Suprapubic skin (tissue), 4 donors: ENCODE results near the gene NLN. TPM values are rescaled to one million over a fixed set of nuclear protein-coding genes. Genes with fewer than 3 reads are reported as not detected.
"Not testable (repeated sequence)": the region's sequence is repeated elsewhere in the genome, so short reads cannot be mapped to it uniquely, and the experiment has no call there.

Experiments used
- DNase-seq, 2 donors: peaks; one replicate each; pipeline ENCODE4 v3.0.0-alpha.2; 2019; ENCODE audit warnings: low spot score in 2 of 2
- H3K27ac ChIP-seq: fragments of 200-600 bp; sonication (generic); one replicate; pipeline ENCODE4 v1.5.1; 2019
- H3K27me3 ChIP-seq: fragments of 200-600 bp; sonication (generic); one replicate; pipeline ENCODE4 v1.5.1; 2019
- H3K36me3 ChIP-seq: fragments of 200-600 bp; sonication (generic); one replicate; pipeline ENCODE4 v1.5.1; 2019
- H3K4me1 ChIP-seq: fragments of 200-600 bp; sonication (generic); one replicate; pipeline ENCODE4 v1.5.1; 2019
- H3K4me3 ChIP-seq: fragments of 200-600 bp; sonication (generic); one replicate; pipeline ENCODE4 v1.5.1; 2019; ENCODE audit warnings: mild to moderate bottlenecking
- H3K9me3 ChIP-seq: fragments of 200-600 bp; sonication (generic); one replicate; pipeline ENCODE4 v1.5.1; 2019
- CTCF ChIP-seq, 2 donors: fragments of 200-600 bp in 1 of 2; fragments of 450-650 bp in 1 of 2; sonication (generic) in 1 of 2; IDR thresholded peaks; one replicate each; pipeline ENCODE4 v1.5.1; 2016 to 2019; ENCODE audit warnings: antibody characterized with exemption in 2 of 2, mild to moderate bottlenecking in 1 of 2, moderate library complexity in 1 of 2
- EP300 ChIP-seq: sonication (generic); formaldehyde crosslinking; IDR thresholded peaks from one replicate; pipeline ENCODE4 v1.6.1; 2017; ENCODE audit warnings: antibody characterized with exemption
- POLR2A ChIP-seq, 2 donors: fragments of 450-650 bp; IDR thresholded peaks; one replicate each; pipeline ENCODE4 v1.6.1; 2017; ENCODE audit warnings: antibody characterized with exemption in 2 of 2, mild to moderate bottlenecking in 2 of 2, moderate library complexity in 2 of 2
- POLR2AphosphoS5 ChIP-seq, 3 donors: sonication (generic); formaldehyde crosslinking; IDR thresholded peaks; one replicate each; pipeline ENCODE4 v1.6.1; 2017; ENCODE audit warnings: antibody characterized with exemption in 3 of 3
- WGBS: methylation state at CpG from one replicate; pipeline ENCODE4 v1.1.5; 2018; 5-methylcytosine and 5-hydroxymethylcytosine counted together
- total RNA-seq, 4 donors: library from RNA; depleted of rRNA; stranded (reverse); fragments of >200 nt; gene quantifications; one replicate each; pipeline ENCODE4 v1.1.0, GENCODE V29; 2016

NLN gene
- total RNA-seq, 4 donors from 2014 or later: 6.4 to 17.9 (median 14.0) TPM

- 87% methylated on average over 2 of the region's 2 CpGs for WGBS
- Histone ChIP-seq H3K27ac (no peak overlapping the region), H3K4me3 (no peak overlapping the region), H3K9me3 (no peaks in the 10 kb centered on the region), H3K27me3 (no peaks in the 10 kb centered on the region), H3K36me3 (no peaks in the 10 kb centered on the region), H3K4me1 (no peaks in the 10 kb centered on the region)
- TF ChIP-seq POLR2A (IDR thresholded peaks at IDR 0.05) (no peak), EP300 (no peak), POLR2AphosphoS5 (IDR thresholded peaks at IDR 0.05) (no peak), CTCF (IDR thresholded peaks at IDR 0.05) (no peak)
- no peak for DNase-seq
These were observed 113.2 kb downstream of the NLN start for GRCh38 chr5:65835191-65835590.

GRCh38 chr5:65837139-65837538, 115.1 kb downstream of the NLN start:
- no peak for DNase-seq
- TF ChIP-seq EP300 (no peak), CTCF (IDR thresholded peaks at IDR 0.05) (no peak), POLR2AphosphoS5 (IDR thresholded peaks at IDR 0.05) (no peak), POLR2A (IDR thresholded peaks at IDR 0.05) (no peak)
- no peaks in the 10 kb centered on the region for H3K9me3 ChIP-seq
- H3K27me3 ChIP-seq: no peaks in the 10 kb centered on the region
- no peak overlapping the region for H3K27ac ChIP-seq
- H3K4me3 ChIP-seq: no peak overlapping the region
- H3K4me1 ChIP-seq: no peaks in the 10 kb centered on the region
- H3K36me3 ChIP-seq: no peaks in the 10 kb centered on the region

- H3K36me3 ChIP-seq, H3K27me3 ChIP-seq, H3K9me3 ChIP-seq, H3K4me1 ChIP-seq, DNase-seq, H3K4me3 ChIP-seq, H3K27ac ChIP-seq: not testable (repeated sequence)
These were observed 117.2 kb downstream of the NLN start for GRCh38 chr5:65839170-65839569.

- DNase-seq: no peak
- Histone ChIP-seq H3K9me3 (no peaks in the 10 kb centered on the region), H3K4me1 (no peaks in the 10 kb centered on the region), H3K36me3 (no peaks in the 10 kb centered on the region), H3K27me3 (no peaks in the 10 kb centered on the region), H3K4me3 (no peak overlapping the region), H3K27ac (no peak overlapping the region)
- TF ChIP-seq EP300: no peak
- no peak for TF ChIP-seq POLR2AphosphoS5 (IDR thresholded peaks at IDR 0.05)
- no peak for TF ChIP-seq POLR2A (IDR thresholded peaks at IDR 0.05)
- no peak for TF ChIP-seq CTCF (IDR thresholded peaks at IDR 0.05)
- 73% methylated on average over 3 of the region's 3 CpGs for WGBS
These were observed 118.1 kb downstream of the NLN start for GRCh38 chr5:65840071-65840470.

GRCh38 chr5:65844763-65845162, 122.8 kb downstream of the NLN start:
- H3K27ac ChIP-seq, H3K27me3 ChIP-seq, DNase-seq, H3K36me3 ChIP-seq, H3K9me3 ChIP-seq, H3K4me1 ChIP-seq, H3K4me3 ChIP-seq: not testable (repeated sequence)
- 91% methylated on average over 4 of the region's 4 CpGs for WGBS

GRCh38 chr5:65846101-65846500, 124.1 kb downstream of the NLN start:
- no peaks in the 10 kb centered on the region for H3K27me3 ChIP-seq
- H3K4me1 ChIP-seq: no peaks in the 10 kb centered on the region
- 100% methylated on average over 1 of the region's 1 CpG for WGBS
- TF ChIP-seq POLR2AphosphoS5 (IDR thresholded peaks at IDR 0.05) (no peak), POLR2A (IDR thresholded peaks at IDR 0.05) (no peak), EP300 (no peak), CTCF (IDR thresholded peaks at IDR 0.05) (no peak)
- H3K36me3 ChIP-seq: no peaks in the 10 kb centered on the region
- DNase-seq: no peak
- H3K27ac ChIP-seq: no peak overlapping the region
- no peaks in the 10 kb centered on the region for H3K9me3 ChIP-seq
- no peak overlapping the region for H3K4me3 ChIP-seq

GRCh38 chr5:65847019-65847418, 125.0 kb downstream of the NLN start:
- 95% methylated on average over 5 of the region's 5 CpGs for WGBS

GRCh38 chr5:65849918-65850317, 127.9 kb downstream of the NLN start:
- H3K4me3 ChIP-seq, DNase-seq, H3K27me3 ChIP-seq, H3K4me1 ChIP-seq, H3K36me3 ChIP-seq, H3K27ac ChIP-seq, H3K9me3 ChIP-seq: not testable (repeated sequence)
- 74% methylated on average over 1 of the region's 1 CpG for WGBS

More at GRCh38 chr5:65847019-65847418, 125.0 kb downstream of the NLN start:
- H3K27me3 ChIP-seq, H3K36me3 ChIP-seq, H3K9me3 ChIP-seq, H3K4me1 ChIP-seq, H3K27ac ChIP-seq, H3K4me3 ChIP-seq, DNase-seq: not testable (repeated sequence)
